Dedifferentiated amniotic fluid mesenchymal stem cell (primary cell): Measurements from ENCODE around the gene TMEM115.

ENCODE experiments used
- DNase-seq: peaks from one replicate; pipeline ENCODE4 v3.0.0-alpha.2; 2016; ENCODE audit errors: extremely low spot score

TMEM115 gene

DNA sequence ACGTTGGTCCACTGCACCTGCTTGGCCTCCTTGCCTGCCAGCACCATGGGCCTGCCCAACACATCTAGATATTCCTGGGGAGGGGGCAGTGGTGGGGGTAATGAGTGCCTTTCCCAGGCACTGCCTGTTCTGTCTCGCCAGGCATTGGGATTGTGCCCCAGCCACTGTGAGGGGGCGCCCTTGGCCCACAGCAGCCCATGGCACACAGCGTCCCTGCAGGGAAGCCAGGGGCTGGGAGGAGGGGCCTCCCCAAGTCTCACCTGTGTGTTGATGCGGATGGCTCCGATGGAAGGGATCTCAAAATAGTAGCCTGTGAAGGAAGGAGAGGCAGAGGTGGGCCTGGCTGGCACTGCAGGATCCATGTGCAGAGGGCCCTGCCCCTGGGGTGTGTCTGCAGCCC, 18.7 kb upstream of the TMEM115 start:
- no peak for DNase-seq

DNA sequence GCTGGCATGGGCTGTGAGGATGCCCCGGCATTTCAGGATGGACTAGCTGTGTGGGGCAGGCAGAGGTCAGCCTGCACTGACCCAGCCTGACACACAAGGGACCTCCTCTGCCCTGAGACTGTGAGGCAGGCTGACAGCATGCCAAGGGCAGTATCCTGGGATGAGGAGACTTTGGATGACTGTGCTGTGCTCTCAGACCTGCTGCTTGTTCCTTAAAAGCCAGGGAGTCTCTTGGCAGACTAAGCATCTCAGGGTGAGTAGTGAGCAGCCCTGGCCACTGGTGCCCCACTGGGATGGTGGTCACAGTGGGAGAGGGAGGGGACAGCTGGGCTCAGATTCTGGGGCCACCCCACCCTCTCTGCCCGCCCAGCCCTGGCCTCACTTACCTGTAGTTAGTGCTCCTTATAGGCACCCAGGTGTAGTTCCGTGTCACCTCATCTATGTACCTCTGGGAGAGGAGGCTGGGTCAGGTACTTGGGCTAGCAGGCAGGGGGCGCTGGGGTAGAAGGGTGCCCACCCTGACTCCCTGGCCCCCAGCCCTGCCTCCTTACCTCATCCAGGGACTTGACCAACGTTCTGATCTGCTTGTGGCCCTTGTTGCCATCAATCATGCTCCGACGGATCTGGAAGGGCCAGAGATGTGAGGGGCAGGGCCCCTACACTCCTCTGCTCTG, 16.1 kb upstream of the TMEM115 start:
- no peak for DNase-seq

DNA sequence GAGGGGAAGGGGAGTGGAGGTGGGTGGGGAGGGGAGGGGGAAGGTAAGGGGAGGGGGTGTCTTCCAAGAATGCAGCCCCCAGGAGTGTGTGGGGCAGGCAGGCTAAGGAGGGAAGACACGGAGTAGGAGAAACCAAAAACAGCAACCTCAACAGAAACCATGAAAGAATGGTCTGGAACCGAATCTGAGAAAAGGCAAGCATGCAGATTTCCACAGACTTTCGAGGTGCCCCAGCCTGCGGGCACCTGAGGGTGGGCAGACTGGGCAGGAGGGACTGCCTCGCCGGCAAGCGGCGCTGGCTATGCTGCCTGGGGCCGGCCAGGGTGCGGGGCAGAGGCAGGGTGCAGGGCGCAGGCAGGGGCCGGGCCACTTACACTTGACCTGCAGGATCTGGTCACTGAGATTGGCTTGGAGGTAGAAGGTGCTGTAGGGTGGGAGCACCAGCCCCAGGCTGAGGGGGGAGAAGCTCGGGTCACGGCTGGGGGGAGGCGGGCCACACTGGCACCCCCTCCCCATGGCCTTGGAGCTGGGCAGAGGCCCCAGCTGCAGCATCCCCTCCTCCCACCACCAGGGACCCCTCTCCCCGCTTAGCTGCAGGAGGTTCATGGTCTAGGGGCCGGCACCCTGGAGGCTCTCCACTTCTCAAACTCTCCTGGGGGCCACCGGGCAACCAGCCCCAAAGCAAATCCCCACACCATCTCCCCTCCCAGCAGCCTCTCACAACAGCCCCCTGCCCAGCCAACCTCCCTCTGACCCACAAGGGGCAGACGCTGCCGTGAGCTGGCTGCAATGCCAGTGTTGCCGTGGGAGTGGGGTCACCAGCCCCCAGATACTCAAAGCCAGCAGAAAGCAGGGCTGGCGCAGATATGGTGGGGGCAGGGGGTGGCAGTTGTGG, 15.3 kb upstream of the TMEM115 start:
- DNase-seq, result no peak

DNA sequence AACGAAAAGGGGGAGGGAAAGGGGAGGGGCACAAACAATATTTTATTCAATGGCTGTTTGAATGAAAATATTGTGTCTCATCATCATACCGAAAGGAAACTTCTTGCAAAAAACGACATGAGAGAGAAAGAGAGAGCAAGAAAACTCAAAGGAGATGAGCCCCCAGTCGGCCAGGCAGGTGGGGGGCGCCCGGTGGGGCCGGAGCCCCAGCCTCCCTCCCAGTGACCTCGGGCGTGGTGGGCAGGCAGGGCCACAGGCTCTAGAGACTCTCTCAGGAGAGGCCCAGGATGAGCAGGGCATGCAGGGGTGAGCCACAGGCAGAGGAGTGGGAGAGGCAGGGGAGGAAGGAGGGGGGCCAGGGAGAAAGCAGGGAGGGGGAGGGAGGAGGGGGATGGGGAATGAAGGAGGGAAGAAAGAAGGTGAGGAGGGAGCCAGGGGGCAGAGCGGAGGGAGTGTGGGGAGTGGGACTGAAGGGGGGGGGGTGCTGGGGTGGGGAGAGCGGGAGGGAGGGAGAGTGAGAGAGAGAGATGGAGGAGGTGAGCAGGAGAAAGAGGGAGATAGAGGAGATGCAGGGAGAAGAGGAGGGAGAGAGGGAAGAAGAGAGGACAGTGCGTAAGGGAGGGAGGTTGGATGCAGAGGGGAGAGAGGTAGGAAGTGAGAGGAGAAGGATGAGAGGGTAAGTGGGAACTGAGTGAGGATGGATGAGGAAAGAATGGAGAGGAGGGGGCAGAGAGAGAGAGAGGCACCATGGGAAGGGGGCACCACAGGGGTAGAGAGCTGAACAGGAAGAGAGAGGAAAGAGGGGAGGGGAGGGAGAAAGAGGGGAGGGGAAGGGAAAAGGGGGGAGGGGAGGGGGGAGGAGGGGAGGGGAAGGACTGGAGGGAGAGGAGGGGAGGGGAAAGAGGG, 14.1 kb upstream of the TMEM115 start:
- DNase-seq, result no peak

DNA sequence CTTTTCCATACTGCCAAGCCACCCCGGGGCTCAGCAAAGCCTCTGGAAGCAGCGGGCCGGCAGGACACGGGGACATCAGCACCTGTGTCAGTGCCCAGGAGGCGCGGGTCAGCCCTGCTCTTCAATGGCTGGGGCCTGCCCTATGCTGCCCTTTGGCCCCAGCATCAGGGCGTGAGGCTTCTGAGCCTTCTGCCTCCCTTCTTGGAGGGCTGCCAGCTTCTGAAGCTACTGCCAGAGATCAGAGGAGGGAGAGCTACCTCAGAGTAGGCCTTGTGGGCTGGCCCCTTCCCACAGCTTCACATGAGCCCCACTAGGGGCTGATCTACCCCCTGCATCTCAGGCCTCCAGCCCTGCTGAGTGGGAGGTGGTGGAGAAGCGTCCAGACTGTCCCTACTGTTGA, 13.0 kb upstream of the TMEM115 start:
- no peak for DNase-seq

DNA sequence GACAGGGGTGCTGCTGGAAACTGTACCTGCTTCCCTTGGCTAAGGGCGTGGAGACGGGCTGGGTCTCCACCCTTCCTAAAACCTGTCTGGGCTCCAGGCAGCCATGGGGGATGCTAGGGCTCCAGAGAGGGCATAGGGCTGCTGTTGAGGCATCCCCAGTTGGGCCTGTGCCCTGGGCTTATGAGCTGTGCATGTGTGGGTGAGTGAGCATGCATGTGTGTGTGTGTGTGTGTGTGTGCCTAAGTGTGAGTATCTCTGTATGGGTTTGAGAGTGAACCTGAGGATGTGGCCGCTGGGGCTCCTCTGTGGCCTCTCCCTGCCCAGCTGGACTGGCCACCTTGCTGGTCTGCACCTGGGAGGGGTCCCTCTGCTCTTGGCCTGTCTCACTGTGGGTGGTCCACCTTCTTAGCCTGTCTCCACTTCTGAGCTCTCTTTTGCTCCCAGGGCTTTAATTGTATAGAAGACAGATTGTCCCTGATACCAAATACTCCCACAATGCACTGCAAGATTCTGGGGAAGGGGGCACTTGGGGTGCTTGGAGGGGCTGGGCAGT, 11.9 kb upstream of the TMEM115 start:
- no peak for DNase-seq

DNA sequence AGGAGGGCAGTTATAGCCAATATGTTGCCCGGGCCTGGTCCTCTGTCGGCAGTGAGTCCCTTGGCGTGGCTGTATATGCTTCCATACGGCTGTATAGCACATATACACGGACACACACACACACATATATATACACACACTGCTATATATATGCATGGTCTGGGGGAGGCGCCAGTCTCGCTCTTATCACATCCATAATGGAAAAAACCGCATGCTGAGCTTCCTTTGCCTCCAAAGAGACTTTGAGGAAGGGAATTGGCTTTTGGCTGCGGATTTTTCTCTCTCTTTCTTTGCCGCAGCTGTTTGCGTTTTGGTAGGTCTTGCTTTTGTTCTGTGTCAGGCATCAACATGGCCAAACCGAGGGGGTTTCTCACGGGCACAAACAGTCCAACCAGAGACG, 11.3 kb upstream of the TMEM115 start:
- DNase-seq, result no peak

DNA sequence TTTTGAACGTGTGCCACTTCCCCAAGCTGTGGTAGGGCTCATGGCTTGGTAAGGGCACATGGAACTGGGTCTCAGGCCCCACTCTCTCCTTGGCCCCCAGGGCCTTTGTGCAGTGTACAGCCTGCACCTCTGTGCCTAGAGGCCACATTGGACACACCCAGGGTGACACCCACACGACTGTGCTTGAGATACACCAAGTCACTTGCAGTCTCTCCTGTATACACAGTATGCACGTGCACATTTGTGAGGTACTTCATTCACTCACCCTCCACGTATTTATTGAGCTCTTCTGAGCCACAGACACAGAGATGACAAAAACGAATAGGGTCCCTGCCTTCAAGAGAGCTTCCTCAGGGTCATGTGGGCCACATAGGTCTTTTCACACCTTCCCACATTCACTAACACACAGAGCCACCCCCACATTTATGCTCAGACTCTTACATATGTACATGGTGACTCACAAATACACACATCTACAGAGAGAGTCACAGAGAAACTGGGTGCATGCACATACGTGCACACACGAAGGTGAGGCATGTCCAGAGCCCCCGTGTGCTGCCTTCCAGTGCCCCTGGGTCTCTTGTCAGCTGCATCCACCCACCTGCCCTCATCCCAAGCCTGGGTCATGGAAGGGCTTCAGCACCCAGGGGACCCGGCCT, 9.8 kb upstream of the TMEM115 start:
- DNase-seq, result no peak

DNA sequence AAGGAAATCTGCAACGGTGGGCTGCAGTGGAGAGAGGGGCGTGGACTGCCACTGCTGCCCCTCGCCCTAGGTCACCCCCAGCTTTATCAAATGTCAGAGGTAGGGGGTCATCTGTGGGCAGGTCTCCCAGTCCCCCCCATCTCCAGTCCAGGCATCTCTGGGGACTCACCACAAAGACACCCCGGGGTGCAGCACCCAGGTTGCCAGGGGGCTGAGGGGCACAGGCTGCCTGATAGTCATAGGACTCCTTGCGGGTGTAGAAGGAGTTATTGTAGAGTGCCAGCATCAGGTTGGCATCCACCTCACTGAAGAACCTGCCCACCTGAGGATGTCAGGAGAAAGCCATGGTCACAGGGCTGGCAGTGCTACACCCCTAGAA, 6.5 kb upstream of the TMEM115 start:
- DNase-seq, result no peak

DNA sequence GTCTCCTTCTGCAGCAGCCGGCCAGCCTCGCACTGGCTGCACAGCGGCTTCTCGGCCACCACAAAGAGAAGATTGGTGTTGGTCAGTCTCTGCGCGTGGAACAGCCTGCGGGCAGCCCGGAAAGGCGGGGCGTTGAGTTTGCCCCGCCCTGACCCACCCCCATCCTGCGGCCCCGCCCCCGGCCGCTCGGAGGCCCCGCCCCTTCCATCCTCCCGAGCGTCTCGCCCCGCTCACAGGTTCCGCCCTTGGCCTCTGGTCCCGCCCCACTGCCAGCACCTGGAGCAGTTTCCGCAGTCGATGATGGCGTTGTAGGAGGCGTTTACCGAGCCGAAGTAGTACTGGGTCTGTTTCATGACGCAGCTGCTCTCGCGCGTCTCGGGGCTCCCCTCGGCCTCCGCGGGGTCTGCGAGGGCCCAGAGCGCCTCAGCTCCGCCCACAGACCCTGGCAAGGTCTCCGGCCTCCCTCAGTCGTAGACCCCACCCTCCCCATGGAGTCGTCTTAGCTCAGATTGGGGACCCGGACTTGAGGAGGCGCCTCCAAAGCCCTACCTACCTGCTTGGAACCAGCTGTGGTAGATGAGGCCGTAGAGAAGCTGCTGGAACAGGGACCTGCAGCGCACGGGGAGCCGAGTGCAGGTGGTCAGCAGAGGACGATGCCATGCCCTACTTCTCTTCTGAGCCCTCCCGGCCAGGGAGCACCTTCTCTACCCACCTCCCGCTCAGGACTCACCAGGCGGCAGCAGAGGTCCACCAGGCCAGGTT, 5.9 kb upstream of the TMEM115 start:
- no peak for DNase-seq

DNA sequence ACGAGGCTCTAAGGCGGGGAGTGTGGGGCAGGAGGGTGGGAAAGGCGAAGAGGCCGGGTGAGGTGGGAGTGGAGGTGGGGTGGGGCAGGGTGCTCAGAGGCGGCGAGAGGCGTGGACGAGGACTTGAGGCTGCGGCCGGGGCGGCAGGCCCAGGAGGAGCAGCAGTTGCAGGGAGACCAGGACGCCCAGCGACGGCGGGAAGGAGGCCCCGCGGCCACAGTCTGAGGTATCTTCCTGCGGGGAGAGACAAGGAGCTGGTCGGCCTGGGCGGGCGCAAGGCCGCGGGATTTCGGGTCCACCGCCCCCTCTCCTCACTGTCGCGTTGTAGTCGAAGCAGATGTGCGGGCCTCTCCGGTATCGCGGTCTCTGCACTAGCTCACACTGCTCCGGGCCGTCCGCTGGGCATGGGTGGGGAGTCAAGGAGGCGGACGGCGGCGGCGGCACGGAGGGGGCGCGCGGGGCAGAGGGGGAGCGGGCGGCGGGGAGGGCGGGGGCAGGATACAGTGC, 5.3 kb upstream of the TMEM115 start:
- no peak for DNase-seq

DNA sequence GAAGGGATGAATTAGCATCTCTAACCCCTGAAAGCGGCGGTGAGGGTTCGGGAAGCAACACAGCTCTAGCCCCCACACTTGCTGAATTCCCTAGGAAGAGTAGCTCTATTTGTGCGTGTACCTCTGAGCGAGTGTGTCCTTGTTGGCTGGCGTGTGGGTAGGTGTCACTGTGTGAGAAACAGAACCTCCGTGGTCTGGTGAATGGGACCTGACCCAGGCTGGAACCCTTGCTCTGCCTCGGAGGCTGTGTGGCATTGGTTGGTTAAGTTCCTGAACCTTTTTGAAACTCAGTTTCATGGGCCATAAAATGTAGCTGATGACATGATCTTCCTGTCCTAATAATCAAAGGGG, 414 bp upstream of the TMEM115 start:
- DNase-seq, result no peak

DNA sequence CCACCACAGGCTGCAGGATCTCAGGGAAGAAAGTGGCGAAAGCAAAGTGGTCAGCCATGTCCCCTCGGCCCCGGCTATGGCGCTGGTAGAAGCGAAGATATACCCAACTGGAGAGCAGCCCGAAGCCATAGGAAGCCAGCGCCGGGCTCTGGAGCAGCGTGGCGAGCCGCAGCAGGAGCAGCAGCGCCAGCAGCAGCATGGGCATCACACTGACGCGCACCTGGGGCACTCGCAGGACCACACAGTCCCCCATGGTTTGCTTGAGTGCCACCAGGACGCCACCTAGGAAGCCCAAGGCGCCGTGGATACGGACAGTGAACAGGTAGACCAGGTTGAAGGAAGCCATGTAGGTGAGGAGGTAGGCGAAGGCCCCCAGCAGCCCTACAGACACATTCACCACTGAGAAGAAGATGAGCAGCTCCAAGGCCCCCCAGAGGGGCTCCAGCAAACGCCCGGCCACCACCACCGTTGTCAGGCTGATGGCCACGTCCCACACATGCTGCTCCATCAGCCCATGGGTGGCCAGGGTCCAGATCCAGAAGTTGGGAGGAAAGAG, 888 bp downstream of the TMEM115 start:
- DNase-seq, result no peak

DNA sequence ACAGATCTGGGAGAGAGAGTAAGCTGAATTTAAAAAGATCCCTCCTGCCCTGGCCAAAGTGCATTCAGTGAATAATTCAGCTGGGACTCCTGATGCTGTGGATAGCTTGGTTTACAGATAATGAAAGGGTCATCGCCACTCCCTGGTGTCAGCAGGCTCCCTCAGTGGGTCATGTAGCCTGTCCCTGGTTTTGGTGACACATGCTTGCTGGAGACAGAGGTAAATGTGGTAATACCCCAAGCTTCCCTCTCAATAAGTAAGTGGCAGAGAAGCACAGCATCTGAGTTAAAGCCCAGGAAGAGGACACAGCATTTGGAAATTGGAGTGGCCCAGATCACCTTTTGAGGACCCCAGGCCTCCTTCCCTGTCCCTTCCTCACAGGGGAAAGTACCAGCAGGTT, 1.8 kb downstream of the TMEM115 start:
- no peak for DNase-seq

DNA sequence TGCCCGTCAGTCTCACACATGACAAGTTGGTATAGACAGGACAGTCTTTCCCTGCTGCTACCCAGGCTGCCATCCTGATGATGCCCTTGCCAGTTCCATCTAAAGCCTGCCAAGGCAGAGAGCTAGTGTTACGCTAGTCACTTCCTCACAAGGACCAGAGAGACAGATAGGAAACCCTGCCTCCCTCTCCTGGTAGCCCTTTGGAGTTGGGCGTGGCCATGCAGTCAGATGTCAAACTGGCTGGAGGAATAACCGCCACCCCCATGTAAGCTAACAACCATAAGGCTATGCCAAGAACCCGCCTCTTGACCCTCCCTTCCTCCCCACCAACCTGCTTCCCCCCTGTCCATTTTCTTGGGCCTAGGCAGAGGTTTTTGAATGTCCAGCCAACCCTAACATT, 2.8 kb downstream of the TMEM115 start:
- DNase-seq, result no peak

DNA sequence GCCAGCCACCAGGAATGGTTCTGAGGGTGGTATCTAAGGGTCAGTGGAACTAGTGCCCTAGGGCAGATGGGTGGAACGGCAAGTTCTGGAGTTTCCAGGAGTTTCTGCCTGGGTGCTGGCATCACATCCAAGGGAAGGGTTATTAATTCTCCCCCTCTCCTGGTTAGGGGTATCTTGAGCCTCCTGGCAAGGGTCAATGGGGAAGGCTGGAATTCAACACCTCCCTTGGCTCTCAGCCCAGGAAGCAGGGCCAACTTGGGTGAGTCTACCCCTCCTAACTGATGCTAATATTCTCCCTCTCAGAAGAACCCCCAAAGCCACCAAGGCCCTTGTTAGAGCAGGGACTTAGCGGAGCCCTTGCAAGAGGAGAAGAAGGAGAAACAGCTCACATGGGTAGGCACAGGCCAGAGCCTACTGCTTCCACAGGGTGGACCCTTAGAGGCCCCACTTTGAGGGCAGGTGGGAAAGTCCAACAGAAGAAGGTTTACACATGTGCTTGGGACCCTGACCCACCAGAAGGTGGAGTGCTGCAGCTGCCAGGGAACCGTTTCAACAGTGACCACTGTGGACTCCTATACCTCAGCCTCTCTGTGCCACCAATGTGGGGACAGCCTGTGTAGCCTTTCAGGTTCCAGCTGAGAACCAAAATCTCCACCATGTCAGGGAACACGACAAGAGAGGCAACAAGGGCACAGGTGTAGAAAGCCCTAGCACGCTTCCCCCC, 3.3 kb downstream of the TMEM115 start:
- no peak for DNase-seq

DNA sequence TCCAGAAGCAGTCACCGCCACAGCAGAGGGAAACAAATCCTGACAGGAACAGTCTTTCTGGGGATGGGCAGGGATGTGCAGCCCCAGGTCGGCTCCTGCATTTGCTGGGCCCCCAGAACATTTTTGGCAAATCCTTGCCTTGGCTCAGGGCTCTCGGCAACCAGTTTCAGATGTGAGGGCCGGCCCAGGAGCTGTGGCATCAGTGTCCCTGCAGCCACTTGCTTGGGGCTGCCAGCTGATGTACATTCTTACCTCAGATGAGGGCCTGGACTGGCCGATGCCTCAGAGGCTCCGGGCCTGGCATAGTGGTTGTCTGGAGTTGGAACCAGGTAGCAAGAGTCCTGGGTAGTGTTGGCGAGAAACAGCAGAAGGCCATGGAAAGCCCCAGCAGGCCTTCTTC, 4.5 kb downstream of the TMEM115 start:
- DNase-seq, result no peak

DNA sequence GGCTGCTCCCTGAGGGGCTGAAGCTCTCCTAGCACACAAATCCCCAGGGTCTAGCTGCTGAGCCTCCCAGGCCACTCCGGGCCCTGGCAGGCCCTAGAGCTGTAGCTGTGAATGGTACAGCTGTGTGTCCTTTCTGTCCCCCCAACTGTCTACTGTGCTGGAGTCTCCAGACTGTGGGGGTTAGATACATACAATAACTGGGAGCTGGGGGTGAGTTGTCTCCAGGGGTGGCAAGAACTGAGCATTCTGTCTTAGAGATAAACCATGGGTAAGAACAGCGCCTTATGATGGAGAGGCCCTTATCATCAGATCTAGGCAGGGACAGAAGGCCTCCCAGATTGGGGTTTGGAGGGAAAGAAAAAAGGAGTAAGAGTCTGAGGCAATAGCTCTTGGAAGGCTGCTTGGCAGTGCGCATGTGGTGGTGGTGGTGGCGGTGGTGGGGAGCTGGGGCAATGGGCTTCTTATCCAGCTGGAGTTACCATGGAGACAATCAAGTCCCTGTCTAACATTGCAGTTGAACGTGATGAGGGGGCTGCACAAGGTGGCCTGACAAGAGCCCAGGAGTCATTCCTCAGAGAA, 5.0 kb downstream of the TMEM115 start:
- DNase-seq, result no peak

DNA sequence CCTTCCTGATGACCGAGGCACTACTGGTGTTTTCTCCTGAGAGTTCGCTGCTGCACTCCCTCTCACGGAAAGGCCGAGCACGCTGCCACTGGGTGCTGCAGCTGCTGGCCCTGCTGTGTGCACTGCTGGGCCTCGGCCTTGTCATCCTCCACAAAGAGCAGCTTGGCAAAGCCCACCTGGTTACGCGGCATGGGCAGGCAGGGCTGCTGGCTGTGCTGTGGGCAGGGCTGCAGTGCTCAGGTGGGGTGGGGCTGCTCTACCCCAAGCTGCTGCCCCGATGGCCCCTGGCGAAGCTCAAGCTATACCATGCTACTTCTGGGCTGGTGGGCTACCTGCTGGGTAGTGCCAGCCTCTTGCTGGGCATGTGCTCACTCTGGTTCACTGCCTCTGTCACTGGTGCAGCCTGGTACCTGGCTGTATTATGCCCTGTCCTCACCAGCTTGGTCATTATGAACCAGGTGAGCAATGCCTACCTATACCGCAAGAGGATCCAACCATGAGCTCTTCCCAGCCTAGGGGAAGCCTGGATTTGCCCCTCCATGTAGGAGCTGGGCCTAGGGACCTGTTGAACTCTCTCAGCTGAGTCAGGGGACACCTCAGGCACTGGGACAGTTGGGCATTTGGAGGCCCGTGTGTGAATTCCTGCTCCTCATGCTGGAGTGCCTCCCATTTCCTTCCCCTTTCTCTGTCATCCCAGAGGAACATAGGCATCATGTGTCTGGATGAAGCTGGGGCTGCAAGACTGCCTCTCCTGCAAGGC, 5.9 kb downstream of the TMEM115 start:
- no peak for DNase-seq
